SK-N-MC (cell line): ENCODE results near the gene AGT.

Experiments
- EZH2 ChIP-seq: fragments of 200-600 bp; sonication (generic); IDR thresholded peaks from one replicate; pipeline ENCODE4 v1.6.1; 2017; ENCODE audit warnings: antibody characterized with exemption
- FOXP2 ChIP-seq: optimal IDR thresholded peaks from 2 replicates; pipeline ENCODE3; 2011; ENCODE audit warnings: mild to moderate bottlenecking, moderate library complexity; ENCODE audit not compliant: insufficient read depth; ENCODE audit errors: extremely low read length, control extremely low read depth
- POLR2AphosphoS5 ChIP-seq: IDR thresholded peaks from 2 replicates; pipeline ENCODE4 v1.6.1; 2012; ENCODE audit warnings: mild to moderate bottlenecking, low read depth, low read length, borderline replicate concordance

DNA sequence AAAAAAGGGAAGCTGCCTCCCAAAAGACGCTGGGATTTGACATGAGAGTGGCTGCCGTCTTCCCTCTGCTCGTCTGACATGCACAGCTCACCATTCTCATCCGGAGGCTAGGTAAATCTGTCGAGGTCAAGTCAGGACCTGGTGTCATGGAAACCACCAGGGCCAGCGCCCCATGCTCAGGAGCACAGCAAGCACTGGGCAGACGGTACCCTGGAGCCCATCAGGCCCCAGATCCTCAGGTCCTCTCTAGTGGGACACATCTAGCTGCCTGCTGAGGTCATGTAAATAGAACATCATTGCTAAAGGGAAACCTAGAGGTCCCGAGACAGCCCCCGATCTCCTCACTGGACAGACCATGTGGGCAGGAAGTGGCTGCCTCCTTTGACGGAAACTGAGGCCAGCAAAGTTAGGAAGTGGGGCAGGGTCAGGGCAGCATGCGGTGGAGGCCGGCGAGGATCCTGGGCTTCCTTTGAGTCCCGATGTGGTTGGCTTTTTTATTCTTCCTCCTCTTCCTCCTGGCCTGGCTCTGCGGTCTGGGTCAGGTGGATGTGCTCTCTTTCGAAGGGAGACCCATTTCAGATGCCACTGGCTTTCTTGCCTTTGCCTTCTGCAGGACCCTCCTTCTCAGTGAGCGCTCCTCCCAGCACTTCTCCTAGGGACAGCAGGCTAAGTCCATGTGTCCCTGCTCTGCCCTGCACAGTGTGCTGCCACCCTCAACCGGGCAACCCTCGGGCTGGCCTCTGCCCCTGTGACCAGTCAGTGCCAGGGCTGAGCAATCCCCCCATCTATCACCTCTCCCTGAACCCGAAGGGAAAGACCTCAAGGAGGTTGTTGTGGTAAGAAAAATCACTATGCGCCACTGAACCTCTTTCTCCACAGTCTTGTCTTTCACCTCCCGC, 5.9 kb downstream of the AGT start:
- TF ChIP-seq EZH2 (no peak), POLR2AphosphoS5 (no peak), FOXP2 (no peak)
